Fibroblast of the conjunctiva (primary cell): Measurements from ENCODE around the gene RASA1.
"Not testable (repeated sequence)": the region's sequence is repeated elsewhere in the genome, so short reads cannot be mapped to it uniquely, and the experiment has no call there.

ENCODE experiments used
- DNase-seq: peaks from one replicate; pipeline ENCODE4 v3.0.0-alpha.2; 2010; ENCODE audit warnings: low read depth

RASA1 gene

DNA sequence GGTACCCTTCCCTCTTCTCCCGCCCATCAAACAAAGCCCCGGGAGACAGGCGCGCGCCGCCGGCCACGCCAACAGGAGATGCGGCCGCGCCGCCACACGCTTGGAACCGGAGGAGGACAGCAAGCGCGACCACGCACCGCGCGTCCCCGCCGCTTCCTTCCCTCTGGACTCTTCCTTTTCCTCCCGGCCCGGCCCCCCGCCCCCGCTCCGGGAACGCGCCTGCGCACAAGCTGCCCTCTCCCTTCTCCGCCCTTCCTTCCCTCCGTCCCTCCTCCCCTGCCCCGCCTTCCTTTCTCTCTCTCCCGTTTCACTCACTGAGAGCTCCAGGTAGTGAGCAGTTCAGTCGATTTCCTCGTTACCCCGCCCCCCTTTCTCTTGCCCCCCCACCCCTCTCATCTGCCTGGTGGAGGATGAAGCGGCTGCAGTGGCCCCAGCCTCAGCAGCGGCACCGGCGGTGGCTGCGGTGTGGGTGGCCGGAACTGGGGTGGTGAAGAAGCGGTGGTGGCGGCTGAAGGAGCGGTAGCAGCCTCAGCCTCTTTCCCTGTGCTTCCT is at the start of gene RASA1:
Gene RASA1 (plus strand): TSS at position 310 of the 552 bp plus-strand sequence. CDS start 569 bp downstream, outside the sequence.
- peak; percentile 84 for DNase-seq

DNA sequence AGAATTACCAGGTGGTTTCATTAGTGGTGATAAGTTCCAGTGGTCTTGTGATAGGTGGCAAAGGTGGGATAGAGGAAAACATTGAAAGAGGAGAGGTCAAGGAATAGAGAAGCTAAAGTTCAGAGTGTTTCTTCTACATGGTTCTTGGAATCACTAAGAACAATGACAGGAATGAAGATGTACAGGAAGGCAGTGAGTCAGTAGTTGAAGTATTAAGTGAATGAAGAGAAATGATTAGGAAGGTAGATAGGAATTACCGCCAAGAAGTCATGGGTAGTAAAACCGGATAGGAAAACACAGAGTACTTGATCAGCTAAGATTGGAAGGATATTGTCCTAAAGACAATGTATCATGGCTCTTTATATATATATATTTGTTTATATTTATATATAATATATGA is 37.9 kb upstream of the RASA1 start:
- DNase-seq = no peak

DNA sequence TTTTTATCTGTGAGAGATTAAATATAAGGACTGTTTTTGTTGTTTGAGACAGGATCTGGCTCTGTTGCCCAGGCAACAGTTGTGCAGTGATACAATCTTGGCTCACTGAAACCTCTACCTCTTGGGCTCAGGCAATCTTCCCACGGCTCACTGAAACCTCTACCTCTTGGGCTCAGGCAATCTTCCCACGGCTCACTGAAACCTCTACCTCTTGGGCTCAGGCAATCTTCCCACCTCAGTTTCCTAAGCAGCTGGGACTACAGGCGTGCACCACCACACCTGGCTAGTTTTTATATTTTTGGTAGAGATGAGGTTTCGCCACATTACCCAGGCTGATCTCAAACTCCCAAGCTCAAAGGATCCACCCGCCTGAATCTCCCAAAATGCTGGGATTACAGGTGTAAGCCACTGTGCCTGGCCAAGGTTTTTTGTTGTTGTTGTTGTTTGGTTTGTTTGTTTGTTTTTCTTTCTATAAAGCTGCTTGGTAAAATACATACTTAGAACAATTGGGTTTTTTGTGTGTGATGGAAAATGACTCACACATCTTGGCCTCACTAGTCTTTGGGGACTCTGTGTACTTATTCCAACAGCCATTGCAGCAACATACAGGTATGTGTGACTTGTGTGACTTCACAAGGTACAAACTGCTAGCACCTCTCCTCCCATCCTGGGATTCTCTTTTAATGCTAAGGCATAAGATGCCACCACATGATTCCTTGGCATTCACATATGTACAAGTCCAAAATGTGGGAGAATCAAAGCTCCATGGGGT is 36.5 kb upstream of the RASA1 start:
- no peak for DNase-seq

DNA sequence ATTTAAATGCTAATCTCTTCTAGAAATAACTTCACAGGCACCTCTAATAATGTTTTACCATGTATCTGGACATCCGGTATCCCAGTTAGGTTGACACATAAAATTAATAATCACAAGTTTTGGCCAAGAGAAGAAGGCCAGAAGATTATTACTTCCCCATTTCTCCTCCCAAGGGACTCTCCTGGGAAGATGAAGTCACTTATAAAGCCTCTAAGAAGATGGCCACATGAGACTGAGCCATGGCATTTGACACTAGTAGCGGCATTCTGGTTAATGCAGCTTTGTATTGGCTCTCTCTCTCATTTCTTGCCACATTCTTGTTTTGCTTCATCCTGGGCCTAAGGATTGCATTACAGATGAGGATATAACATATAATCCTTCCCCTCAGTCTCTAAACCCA is 34.5 kb upstream of the RASA1 start:
- DNase-seq = no peak

DNA sequence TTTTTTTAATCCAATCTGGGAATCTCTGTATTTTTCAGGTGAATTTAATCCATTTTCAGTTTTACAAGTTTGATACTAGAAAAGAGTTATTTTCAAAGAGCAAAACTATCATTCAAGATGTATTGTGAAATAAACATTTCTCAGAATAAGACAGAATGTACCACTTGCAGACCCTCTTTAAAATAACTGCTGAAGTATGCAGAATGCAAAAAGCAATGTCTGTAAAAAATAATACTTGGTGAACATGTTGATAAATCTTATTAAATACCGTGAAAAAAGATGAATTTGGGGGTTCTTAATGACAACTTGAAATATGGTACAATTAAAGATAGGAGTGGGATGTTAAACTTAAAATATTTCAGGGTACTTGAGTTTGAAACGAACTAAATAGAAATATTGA is 26.1 kb upstream of the RASA1 start:
- DNase-seq = no peak

DNA sequence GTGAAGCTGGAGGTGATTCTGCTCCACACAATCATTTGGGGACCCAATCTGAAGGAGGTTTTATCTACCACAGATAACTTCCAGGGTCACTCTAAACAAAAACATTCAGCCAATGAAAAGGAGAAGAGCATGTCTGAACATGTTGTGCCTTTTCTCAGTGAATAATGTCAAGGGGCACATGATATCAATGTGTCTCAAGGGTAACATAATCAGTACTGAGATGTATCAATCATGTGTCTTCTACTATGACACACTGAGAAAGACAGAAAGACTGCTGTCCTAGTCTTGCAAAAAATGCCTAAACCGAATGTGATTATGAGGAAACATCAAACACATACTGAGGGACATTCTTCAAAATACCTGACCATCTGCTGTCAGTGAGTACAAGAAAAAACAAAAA is 25.4 kb upstream of the RASA1 start:
- DNase-seq = no peak

DNA sequence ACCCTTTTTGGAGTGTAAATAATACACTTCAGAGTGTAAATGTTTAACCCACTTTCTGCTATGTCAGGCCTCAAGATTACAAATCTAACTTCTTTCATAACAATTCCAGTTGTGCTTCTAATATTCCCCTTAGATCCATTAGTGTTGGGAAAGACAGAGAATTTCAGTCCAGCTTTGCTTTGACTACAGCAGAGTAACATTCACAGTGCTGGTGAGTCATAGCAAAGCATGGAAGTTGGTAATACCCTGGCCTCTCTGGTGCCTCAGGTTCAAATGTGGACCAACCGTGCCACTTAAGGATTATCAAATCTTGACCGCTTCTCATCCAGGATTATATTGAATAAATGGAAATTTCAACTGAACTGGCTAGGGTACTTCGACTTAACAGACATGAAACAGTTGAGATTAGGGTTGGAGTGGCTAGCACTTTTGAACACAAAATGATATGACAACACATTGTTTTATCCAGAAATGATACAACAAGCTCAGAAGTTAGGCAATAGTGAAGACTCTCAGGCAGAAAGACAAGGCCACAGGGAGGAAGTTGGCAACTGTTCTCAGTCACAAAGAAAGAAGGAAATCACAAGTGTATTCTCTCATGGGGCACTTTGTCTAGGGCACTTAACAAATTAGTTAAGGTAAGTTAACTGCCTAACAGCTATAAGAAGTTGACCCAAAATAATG is 24.4 kb upstream of the RASA1 start:
- DNase-seq = peak; percentile 42

DNA sequence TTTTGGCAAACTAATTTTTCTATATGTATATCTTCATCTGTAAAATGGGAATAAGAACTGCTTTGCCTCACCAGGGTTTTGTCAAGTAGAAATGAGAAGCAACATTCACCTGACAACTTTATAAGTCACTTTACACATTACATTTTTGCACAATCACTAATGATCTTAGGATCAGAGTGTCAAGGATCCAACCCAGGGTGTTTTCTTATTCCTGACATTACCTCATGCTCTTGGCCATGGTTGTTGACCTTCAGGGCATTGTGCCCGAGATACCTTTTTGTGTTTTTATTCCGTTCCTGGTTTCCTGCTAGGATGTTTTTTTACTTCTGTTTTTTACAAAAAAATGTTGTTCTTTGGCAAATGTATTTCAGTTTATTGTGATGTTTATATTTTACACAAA is 22.2 kb upstream of the RASA1 start:
- DNase-seq = no peak

DNA sequence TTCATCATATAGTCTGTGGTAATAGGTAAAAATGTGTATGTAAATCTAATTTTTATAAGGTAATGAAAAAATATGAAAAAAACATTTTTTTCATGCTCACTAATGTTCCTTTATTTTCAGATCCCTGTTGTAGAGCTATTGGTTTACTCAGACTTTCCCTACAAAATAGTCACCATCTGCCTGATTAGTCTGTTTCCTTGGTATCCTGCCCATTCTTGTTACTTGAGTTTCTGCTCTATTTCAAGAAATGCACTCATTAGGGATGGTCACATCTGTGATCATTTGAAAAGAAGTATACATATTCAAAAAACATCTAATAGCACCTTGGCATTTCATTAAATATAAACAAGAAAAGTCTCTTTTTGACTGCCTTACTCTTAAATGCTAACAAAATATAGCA is 21.6 kb upstream of the RASA1 start:
- no peak for DNase-seq

DNA sequence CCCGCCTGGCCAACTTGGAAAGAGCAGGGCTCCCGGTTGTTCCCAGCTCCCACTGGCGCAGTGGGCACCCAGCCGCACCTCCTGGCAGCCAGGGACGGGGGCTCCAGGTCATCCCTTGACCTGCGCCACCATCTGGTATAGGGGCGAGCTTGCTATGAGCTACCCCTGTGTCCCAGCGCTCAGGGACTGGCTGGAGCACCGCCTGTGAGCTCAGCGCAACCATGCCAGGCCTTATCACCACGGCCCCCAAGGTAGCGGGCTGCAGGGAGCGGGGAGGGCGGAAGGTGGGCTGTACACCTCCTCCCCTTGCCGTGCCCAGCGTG is 15.4 kb upstream of the RASA1 start:
- no peak for DNase-seq

DNA sequence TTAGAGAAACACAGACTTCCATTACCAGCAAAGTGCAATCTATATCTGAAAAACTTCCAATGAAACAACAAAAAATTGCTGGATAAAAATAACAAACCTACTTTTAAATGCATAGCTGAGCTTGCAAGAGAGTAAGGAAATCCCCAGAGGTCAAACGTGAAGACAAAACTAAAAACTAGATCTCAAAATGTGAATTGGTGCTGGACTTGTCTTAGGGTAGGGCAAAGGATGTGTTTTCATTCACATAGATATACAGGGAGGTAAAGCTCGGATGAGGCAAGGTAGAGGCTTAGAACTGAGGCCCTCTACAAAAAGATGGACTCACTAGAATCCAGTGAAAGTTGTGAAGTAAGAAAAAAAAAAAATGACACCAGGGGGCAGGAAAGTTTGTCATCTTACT is 13.6 kb upstream of the RASA1 start:
- DNase-seq = no peak

DNA sequence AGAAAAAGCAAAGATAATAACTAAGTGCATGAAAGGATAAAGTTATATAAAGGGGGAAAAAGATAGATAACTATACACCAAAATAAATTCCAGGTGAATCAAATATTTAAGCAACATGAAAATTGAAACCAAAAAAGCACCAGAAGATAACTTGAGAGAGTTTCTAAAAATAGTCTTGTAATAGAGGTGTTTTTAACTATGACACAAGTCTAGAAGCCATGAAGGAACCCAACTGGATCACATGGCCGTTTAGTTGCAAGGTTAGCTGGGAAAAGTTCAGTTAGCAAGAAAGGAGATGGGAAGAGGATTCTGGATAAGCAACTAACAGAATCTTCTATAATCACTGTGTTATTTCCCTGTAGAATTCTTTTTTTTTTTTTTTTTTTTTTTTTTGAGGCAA is 9.2 kb upstream of the RASA1 start:
- no peak for DNase-seq

DNA sequence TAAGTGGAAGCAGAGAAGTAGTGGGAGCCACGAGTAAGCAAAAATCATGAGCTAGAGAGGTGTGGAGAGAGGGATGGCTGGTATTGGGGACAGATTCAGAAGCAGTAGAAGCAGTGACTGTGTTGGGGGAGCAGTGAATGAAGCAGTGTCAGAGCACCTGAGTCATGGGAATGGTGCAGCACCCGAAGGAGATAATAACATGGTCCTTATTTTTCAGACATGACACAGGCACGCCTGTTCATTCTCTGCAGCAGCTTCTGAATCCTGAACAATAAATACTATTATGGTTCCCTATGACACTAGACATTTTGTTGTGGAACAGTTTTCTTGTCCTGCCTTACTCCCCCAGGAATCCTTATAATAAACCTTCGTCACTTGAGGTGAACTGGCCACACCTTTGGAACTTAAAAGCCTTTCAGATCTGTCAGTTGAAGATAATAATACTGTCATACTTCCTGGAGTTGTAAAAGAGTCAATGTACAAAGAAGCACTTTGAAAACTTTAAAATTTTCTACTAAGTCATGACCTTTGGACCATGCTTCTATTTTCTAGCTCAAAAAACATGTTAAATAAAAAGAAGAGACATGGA is 7.0 kb upstream of the RASA1 start:
- DNase-seq = no peak

DNA sequence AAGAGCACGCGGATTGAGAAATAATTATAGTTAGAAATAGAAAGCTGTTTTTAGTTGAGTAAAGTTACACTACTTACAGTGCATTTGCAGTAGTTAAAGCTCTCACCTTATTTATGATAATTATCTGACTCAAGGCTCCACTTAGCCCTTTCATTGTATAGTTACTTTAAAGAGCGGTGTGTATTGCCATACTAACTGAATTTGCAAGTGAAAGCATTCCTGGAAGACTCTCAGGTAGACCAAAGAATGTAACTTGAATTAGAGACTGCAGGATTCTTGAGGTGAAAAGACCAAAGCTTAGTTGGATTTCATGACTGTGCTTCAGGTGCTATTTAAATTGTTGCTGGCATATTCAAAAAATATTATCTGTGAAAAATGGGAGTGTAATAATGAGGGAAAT is 4.2 kb upstream of the RASA1 start:
- no peak for DNase-seq

DNA sequence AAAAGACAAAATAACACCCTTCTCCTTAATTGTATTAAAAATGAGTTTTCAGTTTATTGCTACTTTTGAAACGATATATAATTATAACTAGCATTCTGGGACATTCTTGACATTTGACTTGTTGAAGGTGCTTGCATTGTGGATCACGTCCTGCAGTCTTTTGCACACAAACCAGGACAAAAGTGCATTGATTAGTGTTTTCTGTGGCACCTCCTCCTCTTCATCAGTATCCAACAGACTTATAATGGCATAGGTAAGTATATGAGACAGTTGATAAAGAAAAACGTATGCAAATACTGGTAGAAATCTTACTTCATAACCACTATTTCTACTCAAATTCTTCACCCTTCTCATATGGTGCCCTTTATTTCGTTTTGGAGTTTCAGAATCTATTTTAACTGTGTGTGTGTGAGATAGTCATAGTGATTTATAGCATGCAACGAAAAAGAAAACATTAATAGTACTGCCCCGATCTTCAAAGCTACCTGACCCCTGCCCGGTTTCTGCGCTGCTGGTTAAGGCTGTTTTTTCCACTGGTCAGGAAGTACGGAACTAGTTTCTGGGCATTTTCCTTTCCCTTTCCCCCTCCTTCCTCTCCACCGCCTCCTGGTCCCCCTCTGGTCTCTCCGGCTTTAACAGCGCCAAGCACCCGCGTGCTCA is 639 bp upstream of the RASA1 start:
- DNase-seq = peak; percentile 12

DNA sequence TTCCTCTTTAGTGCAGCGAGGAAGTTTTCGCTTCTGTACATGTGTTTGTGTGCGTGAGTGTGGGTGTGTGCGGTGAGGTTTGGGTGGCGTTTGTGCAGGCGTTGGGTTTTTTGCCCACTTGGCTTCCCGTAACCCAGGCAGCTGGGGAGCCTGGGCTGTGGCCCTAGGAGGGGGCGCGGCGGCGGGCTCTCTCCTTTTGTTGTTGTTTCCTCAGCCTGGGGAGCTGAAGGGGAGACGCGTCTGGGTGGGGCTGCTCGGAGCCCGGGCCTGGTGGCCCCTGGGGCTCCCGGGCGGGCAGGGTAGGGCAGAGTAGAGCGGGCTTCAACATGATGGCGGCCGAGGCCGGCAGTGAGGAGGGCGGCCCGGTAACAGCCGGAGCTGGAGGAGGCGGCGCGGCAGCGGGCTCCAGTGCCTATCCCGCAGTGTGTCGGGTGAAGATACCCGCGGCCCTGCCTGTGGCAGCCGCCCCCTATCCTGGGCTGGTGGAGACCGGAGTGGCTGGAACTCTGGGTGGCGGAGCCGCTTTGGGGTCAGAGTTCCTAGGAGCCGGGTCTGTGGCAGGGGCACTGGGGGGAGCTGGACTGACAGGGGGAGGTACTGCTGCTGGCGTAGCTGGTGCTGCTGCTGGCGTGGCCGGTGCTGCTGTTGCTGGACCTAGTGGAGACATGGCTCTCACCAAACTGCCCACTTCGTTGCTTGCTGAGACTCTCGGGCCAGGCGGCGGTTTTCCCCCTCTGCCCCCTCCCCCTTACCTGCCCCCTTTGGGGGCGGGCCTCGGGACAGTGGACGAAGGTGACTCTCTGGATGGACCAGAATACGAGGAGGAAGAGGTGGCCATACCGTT is 665 bp downstream of the RASA1 start:
- peak; percentile 38 for DNase-seq

DNA sequence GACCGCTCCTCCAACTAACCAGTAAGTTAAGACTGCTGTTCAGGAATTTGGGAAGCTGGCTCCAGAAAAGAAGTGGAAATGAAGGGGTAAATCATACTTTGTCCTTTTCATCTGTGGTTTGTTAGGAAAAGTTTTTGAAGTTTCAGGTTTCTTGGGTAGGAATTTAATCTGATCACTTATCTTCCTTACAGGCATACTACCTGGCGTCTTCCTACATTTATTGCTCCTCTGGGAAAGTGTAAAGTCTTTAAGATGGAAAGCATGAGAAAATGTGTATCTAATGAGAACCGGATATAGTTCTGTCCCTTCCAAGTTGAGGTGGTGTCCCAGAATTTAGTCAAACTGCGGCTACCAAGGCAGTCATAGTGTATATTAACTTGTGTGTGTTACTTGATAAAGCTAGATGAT is 1.3 kb downstream of the RASA1 start:
- no peak for DNase-seq

DNA sequence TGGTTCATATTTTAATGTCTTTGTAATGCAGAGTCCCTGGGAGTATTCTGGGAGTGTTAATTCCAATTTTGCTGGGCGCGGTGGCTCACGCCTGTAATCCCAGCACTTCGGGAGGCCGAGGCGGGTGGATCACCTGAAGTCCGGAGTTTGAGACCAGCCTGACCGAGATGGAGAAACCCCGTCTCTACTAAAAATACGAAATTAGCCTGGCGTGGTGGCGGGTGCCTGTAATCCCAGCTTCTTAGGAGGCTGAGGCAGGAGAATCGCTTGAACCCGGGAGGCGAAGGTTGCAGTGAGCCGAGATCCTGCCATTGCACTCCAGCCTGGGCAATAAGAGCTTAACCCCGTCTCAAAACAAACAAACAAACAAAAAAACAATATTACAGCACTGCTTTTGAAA is 3.2 kb downstream of the RASA1 start:
- not testable (repeated sequence) for DNase-seq

DNA sequence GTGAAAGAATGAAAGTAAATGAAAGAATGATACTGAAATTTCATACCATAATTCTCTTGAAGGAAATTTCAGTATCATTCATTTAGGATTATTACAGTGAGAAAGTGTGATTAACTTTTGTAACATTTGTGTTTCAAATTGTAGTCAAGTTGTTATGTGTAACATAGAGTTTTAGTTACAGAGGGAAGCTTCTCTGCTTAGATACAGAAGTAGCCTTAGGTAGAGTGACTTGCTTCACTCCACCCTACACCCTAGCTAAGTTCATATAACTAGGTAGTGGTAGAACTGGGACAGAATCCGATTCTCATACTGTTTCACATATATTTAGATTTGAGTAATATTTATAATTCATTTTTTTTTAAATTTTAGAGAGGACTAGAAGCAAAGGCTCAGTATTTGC is 9.0 kb downstream of the RASA1 start:
- DNase-seq = no peak

DNA sequence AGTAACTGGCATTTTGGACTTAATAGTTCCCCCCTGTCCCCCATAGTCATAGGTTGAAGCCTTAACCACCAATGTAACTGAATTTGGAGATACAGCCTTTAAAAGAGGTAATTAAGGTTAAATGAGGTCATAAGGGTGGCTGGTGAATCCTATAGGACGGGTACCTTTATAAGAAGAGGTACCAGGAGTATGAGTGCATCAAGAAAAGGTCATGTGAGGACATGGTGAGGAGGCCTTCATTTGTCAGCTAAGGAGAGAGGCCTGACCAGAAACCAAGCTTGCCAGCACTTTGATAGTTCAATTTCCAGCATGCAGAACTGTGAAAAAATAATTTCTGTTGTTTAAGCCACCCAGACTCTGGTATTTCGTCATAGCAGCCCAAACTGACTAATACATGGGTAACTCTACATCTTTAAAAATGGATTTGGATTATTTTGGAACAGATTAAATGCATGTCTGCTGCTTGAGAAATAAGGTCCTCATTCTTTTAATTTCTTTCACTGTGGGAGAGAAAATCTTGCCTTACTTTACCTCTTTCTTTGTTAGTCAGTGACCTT is 9.7 kb downstream of the RASA1 start:
- DNase-seq = no peak

DNA sequence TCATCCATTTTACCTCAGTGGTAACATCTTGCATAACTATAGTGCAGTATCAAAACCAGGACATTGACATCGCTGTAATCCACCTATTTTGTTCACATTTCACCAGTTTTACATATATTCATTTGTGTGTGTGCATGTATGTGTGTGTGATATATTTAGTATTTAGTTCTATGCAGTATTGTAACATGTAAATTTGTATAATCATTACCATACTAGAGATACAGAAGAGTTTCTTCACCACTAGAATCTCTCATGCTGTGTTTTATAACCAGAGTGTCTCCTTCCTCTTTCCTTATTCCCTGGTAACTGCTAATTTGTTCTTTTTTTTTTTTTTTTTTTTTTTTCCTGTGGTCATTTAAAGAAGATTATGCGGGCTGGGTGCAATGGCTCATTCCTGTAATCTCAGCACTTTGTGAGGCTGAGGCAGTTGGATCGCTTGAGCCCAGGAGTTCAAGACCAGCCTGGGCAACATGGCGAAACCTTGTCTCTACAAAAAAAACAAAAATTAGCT is 11.0 kb downstream of the RASA1 start:
- no peak for DNase-seq
